K562 (cell line): Measurements from ENCODE around the gene BEST1. TPM values are rescaled to one million over a fixed set of nuclear protein-coding genes. Genes with fewer than 3 reads are reported as not detected.

Experiments
- CSDE1 ChIP-seq, 2 experiments: fragments of 450-650 bp; IDR thresholded peaks; 2 replicates each; pipeline ENCODE4 v1.6.1; 2016; ENCODE audit warnings: mild to moderate bottlenecking in 1 of 2
- CTCF ChIP-seq, 3 experiments: IDR thresholded peaks in 2 of 3; conservative IDR thresholded peaks in 1 of 3; 2 replicates each; pipeline ENCODE4 v1.5.1; 2011 to 2012; ENCODE audit warnings: low read length in 3 of 3, mild to moderate bottlenecking in 3 of 3, control low read depth in 2 of 3, improper control_type of control experiment in 1 of 3, inconsistent platforms in 1 of 3, low read depth in 1 of 3, mixed read lengths in 1 of 3, moderate library complexity in 1 of 3; ENCODE audit not compliant: insufficient read depth in 2 of 3
- FOXP1 ChIP-seq: sonication (generic); formaldehyde crosslinking; IDR thresholded peaks from 2 replicates; pipeline ENCODE4 v1.8.0; 2022; ENCODE audit warnings: mild to moderate bottlenecking, missing genetic modification reagents
- FUS ChIP-seq: fragments of 200-400 bp; formaldehyde crosslinking; optimal IDR thresholded peaks from 2 replicates; pipeline ENCODE3; 2017; ENCODE audit warnings: low read depth, low read length
- GATAD2A ChIP-seq: fragments of 450-650 bp; IDR thresholded peaks from 2 replicates; pipeline ENCODE4 v1.6.1; 2017
- KDM1A ChIP-seq, 2 experiments: fragments of 450-650 bp; IDR thresholded peaks; 2 replicates each; pipeline ENCODE4 v1.6.1; 2016; ENCODE audit warnings: mild to moderate bottlenecking in 2 of 2
- LEF1 ChIP-seq: fragments of 450-650 bp; IDR thresholded peaks from 2 replicates; pipeline ENCODE4 v1.6.1; 2016; ENCODE audit warnings: mild to moderate bottlenecking
- MEIS2 ChIP-seq: fragments of 450-650 bp; IDR thresholded peaks from 2 replicates; pipeline ENCODE4 v1.6.1; 2014; ENCODE audit warnings: mild to moderate bottlenecking; ENCODE audit not compliant: partially characterized antibody
- NR4A1 ChIP-seq, 2 experiments: fragments of 250-450 bp in 1 of 2; fragments of 450-650 bp in 1 of 2; sonication (Bioruptor Pico) in 1 of 2; IDR thresholded peaks; 2 replicates each; pipeline versions ENCODE4 v1.4.0 to v1.6.1; 2016 to 2020; ENCODE audit warnings: mild to moderate bottlenecking in 2 of 2, missing compliant biosample characterization in 1 of 2, missing genetic modification characterization in 1 of 2, moderate library complexity in 1 of 2
- PHB2 ChIP-seq: fragments of 450-650 bp; IDR thresholded peaks from 2 replicates; pipeline ENCODE4 v1.6.1; 2017; ENCODE audit warnings: low read depth
- SMAD4 ChIP-seq: fragments of 250-450 bp; sonication (Bioruptor Pico); conservative IDR thresholded peaks from 2 replicates; pipeline ENCODE4 v1.8.0; 2021; ENCODE audit warnings: inconsistent platforms, mild to moderate bottlenecking, moderate library complexity
- TBL1XR1 ChIP-seq, 2 experiments: IDR thresholded peaks; 2 replicates each; pipeline ENCODE4 v1.6.1; 2012; ENCODE audit warnings: improper control_type of control experiment in 2 of 2, low read length in 2 of 2, mild to moderate bottlenecking in 1 of 2
- TEAD4 ChIP-seq, 2 experiments: sonication (generic) in 1 of 2; formaldehyde crosslinking in 1 of 2; IDR thresholded peaks; 2 replicates each; pipeline versions ENCODE4 v1.6.1 to v1.8.0; 2012 to 2022; ENCODE audit warnings: borderline replicate concordance in 1 of 2, inconsistent platforms in 1 of 2, low read length in 1 of 2, mild to moderate bottlenecking in 1 of 2, missing genetic modification reagents in 1 of 2
- WHSC1 ChIP-seq: IDR thresholded peaks from one replicate; pipeline ENCODE4 v1.6.1; 2012; ENCODE audit warnings: low read length, control low read depth, inconsistent platforms
- ZBTB17 ChIP-seq: fragments of 450-650 bp; formaldehyde crosslinking; IDR thresholded peaks from 2 replicates; pipeline ENCODE4 v1.4.0; 2020; ENCODE audit warnings: mild to moderate bottlenecking
- ZNF407 ChIP-seq: fragments of 450-650 bp; IDR thresholded peaks from 2 replicates; pipeline ENCODE4 v1.6.1; 2016; ENCODE audit warnings: low read depth
- ZNF444 ChIP-seq: fragments of 250-450 bp; sonication (Bioruptor Pico); IDR thresholded peaks from 2 replicates; pipeline ENCODE4 v1.4.0; 2020; ENCODE audit warnings: mild to moderate bottlenecking, moderate library complexity
- ZNF717 ChIP-seq: fragments of 250-450 bp; sonication (Bioruptor Pico); IDR thresholded peaks from 2 replicates; pipeline ENCODE4 v1.5.0; 2021
- ZNF75A ChIP-seq: fragments of 450-650 bp; formaldehyde crosslinking; IDR thresholded peaks from 2 replicates; pipeline ENCODE4 v1.4.0; 2020; ENCODE audit warnings: mild to moderate bottlenecking
- ZNF785 ChIP-seq: fragments of 250-450 bp; sonication (Bioruptor Pico); IDR thresholded peaks from 2 replicates; pipeline ENCODE4 v1.4.0; 2020; ENCODE audit warnings: mild to moderate bottlenecking
- polyA plus RNA-seq, 8 experiments: library from polyadenylated mRNA; depleted of rRNA in 4 of 8; stranded (reverse) in 5 of 8; unstranded in 3 of 8; fragments of >200 nt; fragmentation: Nextera tagmentation in 2 of 8; fragmentation: Illumina TruSeq in 1 of 8; extraction: Ambion mirVana in 2 of 8; extraction: Trizol in 1 of 8; gene quantifications; 2 replicates each; pipeline versions ENCODE4 v1.2.1 to v1.2.3, GENCODE V29; 2011 to 2014; ENCODE audit warnings: inconsistent platforms in 1 of 8, missing spikeins in 1 of 8
- total RNA-seq, 7 experiments: library from RNA; depleted of rRNA in 6 of 7; stranded (reverse); fragments of >200 nt in 6 of 7; fragmentation: Illumina TruSeq in 2 of 7; extraction: Trizol in 2 of 7; gene quantifications; 2 replicates each; pipeline versions ENCODE4 v1.2.1 to v1.2.3, GENCODE V29; 2011 to 2021; ENCODE audit warnings: low replicate concordance in 1 of 7

BEST1 gene
- total and polyA plus RNA-seq, 9 of the 15 experiments (the other 6 are each of a cell fraction or from before 2014, with no cell fraction given), result 0.07 to 1.3 (median 0.40) TPM

- TF ChIP-seq NR4A1 (CRISPR knock-in tag; IDR thresholded peaks at IDR 0.05) (no peak), NR4A1 (tag; IDR thresholded peaks at IDR 0.05) (no peak; the same call in 1 of the 2 replicates), ZNF407 (no peak), SMAD4 (CRISPR knock-in tag) (peak; percentile 84), ZNF717 (CRISPR knock-in tag) (no peak), ZNF444 (no peak), CSDE1 (IDR thresholded peaks at IDR 0.05) (no peak), ZBTB17 (CRISPR knock-in tag) (no peak), TEAD4 (IDR thresholded peaks at IDR 0.05; ENCODE audit: low read length) (no peak), TEAD4 (CRISPR knock-in tag; IDR thresholded peaks at IDR 0.05; ENCODE audit: borderline replicate concordance) (no peak), PHB2 (no peak), CTCF (IDR thresholded peaks at IDR 0.05 in 2 of 3, conservative IDR thresholded peaks at IDR 0.05 in 1 of 3; ENCODE audit: insufficient read depth in 2 of 3, low read depth in 1 of 3, low read length in 3 of 3) (no peak), TBL1XR1 (IDR thresholded peaks at IDR 0.05; ENCODE audit: low read length in 2 of 2) (no peak), FUS (no peak), LEF1 (no peak), WHSC1 (no peak), GATAD2A (peak; percentile 72; the same call in 1 of the 2 replicates), KDM1A (IDR thresholded peaks at IDR 0.05) (0 out of 4 replicates have a peak, but pooled peaks of 1 of the 2 experiments have one; percentile 11), MEIS2 (peak; percentile 78), FOXP1 (CRISPR knock-in tag) (no peak), ZNF75A (CRISPR knock-in tag) (no peak), ZNF785 (CRISPR knock-in tag) (no peak)
Measured at GRCh38 chr11:61949169-61950034, 749 bp upstream of the BEST1 start (continued).
